Natural killer cell (primary cell): ENCODE measurements around the gene P2RY12. TPM values are rescaled to one million over a fixed set of nuclear protein-coding genes. Genes with fewer than 3 reads are reported as not detected.

Experiments
- ATAC-seq, 3 donors: fragments of 150-1000 bp in 2 of 3; fragments of 200-7000 bp in 1 of 3; cut with Tn5 transposase; 1 replicate in 1 of 3; 2 replicates in 2 of 3; pipeline ENCODE4 v1.10.0; 2021; ENCODE audit warnings: mild to moderate bottlenecking in 2 of 3, moderate library complexity in 2 of 3
- DNase-seq, 2 donors: peaks; one replicate each; pipeline versions ENCODE4 v3.0.0 to v3.0.0-alpha.2; 2013 to 2021; ENCODE audit warnings: mixed read lengths in 1 of 2
- H3K27ac ChIP-seq: one replicate; pipeline ENCODE4 v1.5.1; 2013; ENCODE audit warnings: mild to moderate bottlenecking, low read length
- H3K27me3 ChIP-seq: one replicate; pipeline ENCODE4 v1.6.1; 2013; ENCODE audit warnings: low read length; ENCODE audit not compliant: control insufficient read depth, insufficient read depth
- H3K36me3 ChIP-seq: one replicate; pipeline ENCODE4 v1.6.1; 2013; ENCODE audit warnings: low read length; ENCODE audit not compliant: control insufficient read depth, insufficient read depth
- H3K4me1 ChIP-seq: one replicate; pipeline ENCODE4 v1.6.1; 2013; ENCODE audit warnings: low read length; ENCODE audit not compliant: control insufficient read depth, insufficient read depth
- H3K4me3 ChIP-seq: one replicate; pipeline ENCODE4 v1.5.1; 2013; ENCODE audit warnings: low read length
- H3K9me3 ChIP-seq: one replicate; pipeline ENCODE4 v1.6.1; 2013; ENCODE audit warnings: low read length; ENCODE audit not compliant: control insufficient read depth, insufficient read depth
- H3K27ac Mint-ChIP-seq, 2 donors: one replicate each; pipeline ENCODE4 v1.8.0; 2022; ENCODE audit warnings: mild to moderate bottlenecking in 2 of 2, mixed read lengths in 2 of 2, moderate library complexity in 1 of 2
- H3K27me3 Mint-ChIP-seq, 2 donors: one replicate each; pipeline ENCODE4 v1.8.0; 2022; ENCODE audit warnings: low read depth in 2 of 2, mixed read lengths in 2 of 2
- H3K36me3 Mint-ChIP-seq: one replicate; pipeline ENCODE4 v1.8.0; 2022; ENCODE audit warnings: mixed read lengths
- H3K4me1 Mint-ChIP-seq, 2 donors: one replicate each; pipeline ENCODE4 v1.8.0; 2022; ENCODE audit warnings: mixed read lengths in 2 of 2
- H3K4me3 Mint-ChIP-seq: one replicate; pipeline ENCODE4 v1.8.0; 2022; ENCODE audit warnings: mild to moderate bottlenecking, moderate library complexity, mixed read lengths
- H3K9me3 Mint-ChIP-seq, 2 donors: one replicate each; pipeline ENCODE4 v1.8.0; 2022; ENCODE audit warnings: mixed read lengths in 2 of 2
- CTCF ChIP-seq: fragments of 200-600 bp; IDR thresholded peaks from one replicate; pipeline ENCODE4 v1.8.0; 2022; ENCODE audit warnings: antibody characterized with exemption
- WGBS: methylation state at CpG from one replicate; pipeline ENCODE4 v1.1.7; 2013; ENCODE audit warnings: missing lambda C conversion rate; ENCODE audit not compliant: insufficient coverage; 5-methylcytosine and 5-hydroxymethylcytosine counted together
- intact Hi-C: fragments of 100-400 bp; cut with micrococcal nuclease; formaldehyde crosslinking; loops from one replicate; pipeline ENCODE4 v1.14.2; 2022
- total RNA-seq, 4 donors: library from RNA; stranded (reverse); fragments of 120-200 nt in 1 of 4; gene quantifications; one replicate each; pipeline versions ENCODE4 v1.2.3 to v1.2.4, GENCODE V29; 2013 to 2022

P2RY12 gene
- total RNA-seq, 3 donors from 2014 or later (not counting 1 experiment from before 2014, with no cell fraction given) = 0.52 to 1.6 (median 1.3) TPM

- ATAC-seq = no peak
- Histone ChIP-seq H3K27me3 (no peaks in the 10 kb centered on the region), H3K9me3 (no peaks in the 10 kb centered on the region), H3K27ac (no peak overlapping the region), H3K36me3 (no peaks in the 10 kb centered on the region), H3K4me1 (no peaks in the 10 kb centered on the region), H3K4me3 (no peak overlapping the region)
- 89% methylated on average over 6 of the region's 6 CpGs for WGBS
- H3K4me1 Mint-ChIP-seq = no peaks in the 10 kb centered on the region
- H3K36me3 Mint-ChIP-seq = no peaks in the 10 kb centered on the region
- no peak for DNase-seq
- H3K27ac Mint-ChIP-seq = no peak overlapping the region
- H3K27me3 Mint-ChIP-seq = peaks cover 0 to 5% of the 10 kb centered on the region in 2 donors
- TF ChIP-seq CTCF = no peak
- intact Hi-C loops = no loop called here
- no peaks in the 10 kb centered on the region for H3K9me3 Mint-ChIP-seq
- H3K4me3 Mint-ChIP-seq = no peak overlapping the region
These were observed 91.4 kb downstream of the P2RY12 start for GRCh38 chr3:151293127-151293526.

- Histone ChIP-seq H3K36me3 (no peaks in the 10 kb centered on the region), H3K4me3 (no peak overlapping the region), H3K27me3 (no peaks in the 10 kb centered on the region), H3K27ac (no peak overlapping the region), H3K4me1 (no peaks in the 10 kb centered on the region), H3K9me3 (no peaks in the 10 kb centered on the region)
- DNase-seq (no peak), ATAC-seq (no peak)
- H3K4me3 Mint-ChIP-seq = no peak overlapping the region
- WGBS = 88% methylated on average over 3 of the region's 3 CpGs
- no peaks in the 10 kb centered on the region for H3K36me3 Mint-ChIP-seq
- peaks cover 0 to 8% of the 10 kb centered on the region in 2 donors for H3K27me3 Mint-ChIP-seq
- H3K27ac Mint-ChIP-seq = no peak overlapping the region
- no peaks in the 10 kb centered on the region for H3K9me3 Mint-ChIP-seq
- intact Hi-C loops = loop anchor here (2.0 kb wide), 1 partner anchor 546 kb away; no protein-coding TSS in a partner anchor
- no peak for TF ChIP-seq CTCF
- H3K4me1 Mint-ChIP-seq = no peaks in the 10 kb centered on the region
These were observed 93.9 kb downstream of the P2RY12 start for GRCh38 chr3:151290673-151291072.

- Mint-ChIP-seq H3K27me3 (peaks cover 0 to 8% of the 10 kb centered on the region in 2 donors), H3K36me3 (no peaks in the 10 kb centered on the region), H3K27ac (no peak overlapping the region), H3K4me1 (no peaks in the 10 kb centered on the region), H3K9me3 (no peaks in the 10 kb centered on the region), H3K4me3 (no peak overlapping the region)
- ATAC-seq (no peak), DNase-seq (no peak)
- Histone ChIP-seq H3K27me3 (no peaks in the 10 kb centered on the region), H3K9me3 (no peaks in the 10 kb centered on the region), H3K27ac (no peak overlapping the region), H3K4me3 (no peak overlapping the region), H3K4me1 (no peaks in the 10 kb centered on the region), H3K36me3 (no peaks in the 10 kb centered on the region)
- no peak for TF ChIP-seq CTCF
- intact Hi-C loops = no loop called here
- 0% methylated on average over 2 of the region's 3 CpGs for WGBS
These were observed 95.1 kb downstream of the P2RY12 start for GRCh38 chr3:151289445-151289844.

Other genes with a start within 250 kb of the P2RY12 start
- 1 to 10 TPM; 3.4 to 9.0 (median 8.2) TPM for gene GPR171, start 181.5 kb downstream of the P2RY12 start, total RNA-seq
- under 1 TPM; 0.25 to 0.93 (median 0.31) TPM for gene P2RY14, start 106.2 kb downstream of the P2RY12 start, total RNA-seq
- not detected for gene GPR87, start 67.9 kb downstream of the P2RY12 start, total RNA-seq
- gene P2RY13, start 55.2 kb downstream of the P2RY12 start, total RNA-seq = 1 to 10 TPM in 1 of 3 donors, under 1 TPM in 2; 0.59 to 6.5 (median 0.88) TPM
- under 1 TPM in 1 of 3 donors, not detected in 2; 0.02 TPM for gene IGSF10, start 76.3 kb upstream of the P2RY12 start, total RNA-seq